GM18517 (cell line): ENCODE results near the gene MYPN.

Source experiments
- ATAC-seq: cut with Tn5 transposase; IDR thresholded peaks from one replicate; pipeline ENCODE4 v1.9.1; 2021; ENCODE audit warnings: mild to moderate bottlenecking, moderate library complexity; ENCODE audit not compliant: unreplicated experiment

Gene MYPN

GRCh38 chr10:68261132-68261856, 152.0 kb downstream of the MYPN start:
- ATAC-seq = no peak
